Skeletal muscle satellite cell (primary cell): ENCODE data around the gene SMYD3.

Experiments used
- H3K27me3 ChIP-seq: 2 replicates; pipeline ENCODE4 v1.7.0; 2013; ENCODE audit warnings: low read length; ENCODE audit not compliant: control insufficient read depth, insufficient read depth
- H3K36me3 ChIP-seq: 2 replicates; pipeline ENCODE4 v1.7.0; 2013; ENCODE audit warnings: mild to moderate bottlenecking, control low read depth, low read length; ENCODE audit not compliant: insufficient read depth
- H3K4me1 ChIP-seq: 2 replicates; pipeline ENCODE4 v1.7.0; 2013; ENCODE audit warnings: low read length; ENCODE audit not compliant: control insufficient read depth, insufficient read depth
- H3K4me2 ChIP-seq: 2 replicates; pipeline ENCODE4 v1.7.0; 2013; ENCODE audit warnings: mild to moderate bottlenecking, low read length
- H3K4me3 ChIP-seq: 2 replicates; pipeline ENCODE4 v1.7.0; 2013; ENCODE audit warnings: low read length
- H3K9ac ChIP-seq: 2 replicates; pipeline ENCODE4 v1.7.0; 2013; ENCODE audit warnings: mild to moderate bottlenecking, low read depth, low read length, moderate library complexity
- H3K9me3 ChIP-seq: replicated peaks from 2 replicates; pipeline ENCODE4 v1.7.0; 2013; ENCODE audit warnings: mild to moderate bottlenecking, control low read depth, low read length

The SMYD3 gene

GRCh38 chr1:246000638-246001015, 506.5 kb downstream of the SMYD3 start:
- Histone ChIP-seq H3K27me3 (no peaks in the 10 kb centered on the region), H3K36me3 (no peaks in the 10 kb centered on the region), H3K4me3 (no peak overlapping the region), H3K4me2 (no peak overlapping the region), H3K9ac (no peak overlapping the region), H3K9me3 (no peaks in the 10 kb centered on the region), H3K4me1 (peaks cover 31% of the 10 kb centered on the region)

GRCh38 chr1:245999697-246000637, 507.1 kb downstream of the SMYD3 start:
- H3K36me3 ChIP-seq, result no peaks in the 10 kb centered on the region
- H3K4me1 ChIP-seq, result peaks cover 25% of the 10 kb centered on the region
- no peak overlapping the region for H3K4me2 ChIP-seq
- no peaks in the 10 kb centered on the region for H3K27me3 ChIP-seq
- no peak overlapping the region for H3K4me3 ChIP-seq
- H3K9me3 ChIP-seq, result no peaks in the 10 kb centered on the region
- H3K9ac ChIP-seq, result no peak overlapping the region

- Histone ChIP-seq H3K4me2 (no peak overlapping the region), H3K4me3 (no peak overlapping the region), H3K36me3 (no peaks in the 10 kb centered on the region), H3K9me3 (no peaks in the 10 kb centered on the region), H3K9ac (no peak overlapping the region), H3K27me3 (no peaks in the 10 kb centered on the region), H3K4me1 (peaks cover 19% of the 10 kb centered on the region)
Measured at GRCh38 chr1:245997471-245998258, 509.4 kb downstream of the SMYD3 start.

GRCh38 chr1:245996811-245997210, 510.3 kb downstream of the SMYD3 start:
- Histone ChIP-seq H3K9ac (no peak overlapping the region), H3K9me3 (no peaks in the 10 kb centered on the region), H3K36me3 (no peaks in the 10 kb centered on the region), H3K4me3 (no peak overlapping the region), H3K4me1 (peaks cover 18% of the 10 kb centered on the region), H3K27me3 (no peaks in the 10 kb centered on the region), H3K4me2 (no peak overlapping the region)

- no peak overlapping the region for H3K4me3 ChIP-seq
Measured at GRCh38 chr1:245995474-245995873, 511.6 kb downstream of the SMYD3 start.

GRCh38 chr1:245991266-245991665, 515.8 kb downstream of the SMYD3 start:
- no peak overlapping the region for H3K4me2 ChIP-seq
- H3K9me3 ChIP-seq, result no peaks in the 10 kb centered on the region
- H3K4me3 ChIP-seq, result no peak overlapping the region
- H3K27me3 ChIP-seq, result no peaks in the 10 kb centered on the region
- no peak overlapping the region for H3K9ac ChIP-seq
- peaks cover 15% of the 10 kb centered on the region for H3K4me1 ChIP-seq
- H3K36me3 ChIP-seq, result no peaks in the 10 kb centered on the region

More at GRCh38 chr1:245995474-245995873, 511.6 kb downstream of the SMYD3 start:
- Histone ChIP-seq H3K4me1 (peaks cover 10% of the 10 kb centered on the region), H3K36me3 (no peaks in the 10 kb centered on the region), H3K9me3 (no peaks in the 10 kb centered on the region), H3K9ac (no peak overlapping the region), H3K27me3 (no peaks in the 10 kb centered on the region), H3K4me2 (no peak overlapping the region)

GRCh38 chr1:245990315-245991022, 516.6 kb downstream of the SMYD3 start:
- Histone ChIP-seq H3K9ac (no peak overlapping the region), H3K4me1 (peaks cover 23% of the 10 kb centered on the region), H3K36me3 (no peaks in the 10 kb centered on the region), H3K4me3 (no peak overlapping the region), H3K27me3 (no peaks in the 10 kb centered on the region), H3K4me2 (no peak overlapping the region), H3K9me3 (no peaks in the 10 kb centered on the region)

- H3K4me1 ChIP-seq, result peaks cover 24% of the 10 kb centered on the region
Measured at GRCh38 chr1:245988393-245989078, 518.5 kb downstream of the SMYD3 start.

GRCh38 chr1:245987997-245988392, 519.1 kb downstream of the SMYD3 start:
- H3K27me3 ChIP-seq, result no peaks in the 10 kb centered on the region
- H3K4me2 ChIP-seq, result no peak overlapping the region
- no peaks in the 10 kb centered on the region for H3K9me3 ChIP-seq
- H3K4me3 ChIP-seq, result no peak overlapping the region
- H3K36me3 ChIP-seq, result no peaks in the 10 kb centered on the region
- H3K9ac ChIP-seq, result no peak overlapping the region
- H3K4me1 ChIP-seq, result peaks cover 24% of the 10 kb centered on the region

More at GRCh38 chr1:245988393-245989078, 518.5 kb downstream of the SMYD3 start:
- no peaks in the 10 kb centered on the region for H3K27me3 ChIP-seq
- H3K4me2 ChIP-seq, result no peak overlapping the region
- no peaks in the 10 kb centered on the region for H3K9me3 ChIP-seq
- no peak overlapping the region for H3K4me3 ChIP-seq
- no peak overlapping the region for H3K9ac ChIP-seq
- H3K36me3 ChIP-seq, result no peaks in the 10 kb centered on the region

- no peak overlapping the region for H3K9ac ChIP-seq
- H3K36me3 ChIP-seq, result no peaks in the 10 kb centered on the region
- H3K4me3 ChIP-seq, result no peak overlapping the region
- peaks cover 24% of the 10 kb centered on the region for H3K4me1 ChIP-seq
- no peaks in the 10 kb centered on the region for H3K9me3 ChIP-seq
- H3K27me3 ChIP-seq, result no peaks in the 10 kb centered on the region
- H3K4me2 ChIP-seq, result peak overlapping the region; percentile 78
Measured at GRCh38 chr1:245987577-245987976, 519.5 kb downstream of the SMYD3 start.

- Histone ChIP-seq H3K36me3 (no peaks in the 10 kb centered on the region), H3K4me3 (no peak overlapping the region), H3K27me3 (no peaks in the 10 kb centered on the region), H3K4me1 (peaks cover 24% of the 10 kb centered on the region), H3K9me3 (no peaks in the 10 kb centered on the region), H3K4me2 (peak overlapping the region; percentile 78), H3K9ac (no peak overlapping the region)
Measured at GRCh38 chr1:245987219-245987545, 519.9 kb downstream of the SMYD3 start.
